GM23338 (cell line): ENCODE results near the gene CHN1.

Experiments used
- CTCF ChIP-seq, 2 experiments: fragments of 200-600 bp in 1 of 2; sonication (generic) in 1 of 2; conservative IDR thresholded peaks; 2 replicates each; pipeline versions ENCODE4 v1.5.1 to v1.6.1; 2016 to 2017; ENCODE audit warnings: antibody characterized with exemption in 2 of 2, low read depth in 2 of 2, mild to moderate bottlenecking in 2 of 2, moderate library complexity in 1 of 2
- EZH2 ChIP-seq: fragments of 200-600 bp; sonication (generic); IDR thresholded peaks from one replicate; pipeline ENCODE4 v1.8.0; 2017; ENCODE audit warnings: antibody characterized with exemption, mild to moderate bottlenecking, low read depth; ENCODE audit not compliant: unreplicated experiment
- EZH2phosphoT487 ChIP-seq: fragments of 200-600 bp; sonication (generic); IDR thresholded peaks from one replicate; pipeline ENCODE4 v1.8.1; 2018; ENCODE audit warnings: antibody characterized with exemption; ENCODE audit not compliant: unreplicated experiment
- NANOG ChIP-seq: IDR thresholded peaks from 2 replicates; pipeline ENCODE4 v1.6.1; 2016; ENCODE audit warnings: antibody characterized with exemption, borderline replicate concordance
- POLR2AphosphoS5 ChIP-seq: IDR thresholded peaks from 2 replicates; pipeline ENCODE4 v1.6.1; 2016; ENCODE audit warnings: antibody characterized with exemption, low read depth

GRCh38 chr2:174959787-174960186 is 45.4 kb downstream of the CHN1 start:
- TF ChIP-seq CTCF (conservative IDR thresholded peaks at IDR 0.05; ENCODE audit: low read depth in 2 of 2) (no peak), NANOG (no peak), EZH2 (no peak), POLR2AphosphoS5 (no peak), EZH2phosphoT487 (no peak)
